Measurements from ENCODE around the gene TMEM185B.

GRCh38 chr2:120262761-120263428 lies 39.7 kb upstream of the TMEM185B start:
- no peak for TF ChIP-seq CTCF (IDR thresholded peaks at IDR 0.05)
- TF ChIP-seq EP300 (IDR thresholded peaks at IDR 0.05; ENCODE audit: borderline replicate concordance in 1 of 2, low read depth in 1 of 2, low read length in 1 of 2), result no peak
- no peak for TF ChIP-seq JUND (IDR thresholded peaks at IDR 0.05)
- TF ChIP-seq IRF3 (IDR thresholded peaks at IDR 0.05; ENCODE audit: low read depth, low read length), result no peak
- no peak for TF ChIP-seq POLR2AphosphoS5 (IDR thresholded peaks at IDR 0.05; ENCODE audit: low read depth, low read length)
- no peak for TF ChIP-seq TAF1 (IDR thresholded peaks at IDR 0.05; ENCODE audit: borderline replicate concordance, low read depth, low read length)
- no peak for TF ChIP-seq FOXM1 (IDR thresholded peaks at IDR 0.05; ENCODE audit: low read depth)
- no peak for TF ChIP-seq SIN3A (IDR thresholded peaks at IDR 0.05; ENCODE audit: borderline replicate concordance, low read depth, low read length)
- no peak for TF ChIP-seq RAD21 (IDR thresholded peaks at IDR 0.05; ENCODE audit: low read length)
- no peak for TF ChIP-seq GABPA (IDR thresholded peaks at IDR 0.05; ENCODE audit: low read depth)
- no peak for TF ChIP-seq MXI1 (IDR thresholded peaks at IDR 0.05; ENCODE audit: low read depth, low read length)
- no peak for TF ChIP-seq USF1 (IDR thresholded peaks at IDR 0.05; ENCODE audit: borderline replicate concordance, low read depth)
- no peak for TF ChIP-seq EZH2phosphoT487 (IDR thresholded peaks at IDR 0.05; ENCODE audit: borderline replicate concordance, low read depth)
- TF ChIP-seq REST (IDR thresholded peaks at IDR 0.05; ENCODE audit: low read depth, low read length), result no peak
